ENCODE measurements around the gene UBN1.

Gene UBN1

DNA sequence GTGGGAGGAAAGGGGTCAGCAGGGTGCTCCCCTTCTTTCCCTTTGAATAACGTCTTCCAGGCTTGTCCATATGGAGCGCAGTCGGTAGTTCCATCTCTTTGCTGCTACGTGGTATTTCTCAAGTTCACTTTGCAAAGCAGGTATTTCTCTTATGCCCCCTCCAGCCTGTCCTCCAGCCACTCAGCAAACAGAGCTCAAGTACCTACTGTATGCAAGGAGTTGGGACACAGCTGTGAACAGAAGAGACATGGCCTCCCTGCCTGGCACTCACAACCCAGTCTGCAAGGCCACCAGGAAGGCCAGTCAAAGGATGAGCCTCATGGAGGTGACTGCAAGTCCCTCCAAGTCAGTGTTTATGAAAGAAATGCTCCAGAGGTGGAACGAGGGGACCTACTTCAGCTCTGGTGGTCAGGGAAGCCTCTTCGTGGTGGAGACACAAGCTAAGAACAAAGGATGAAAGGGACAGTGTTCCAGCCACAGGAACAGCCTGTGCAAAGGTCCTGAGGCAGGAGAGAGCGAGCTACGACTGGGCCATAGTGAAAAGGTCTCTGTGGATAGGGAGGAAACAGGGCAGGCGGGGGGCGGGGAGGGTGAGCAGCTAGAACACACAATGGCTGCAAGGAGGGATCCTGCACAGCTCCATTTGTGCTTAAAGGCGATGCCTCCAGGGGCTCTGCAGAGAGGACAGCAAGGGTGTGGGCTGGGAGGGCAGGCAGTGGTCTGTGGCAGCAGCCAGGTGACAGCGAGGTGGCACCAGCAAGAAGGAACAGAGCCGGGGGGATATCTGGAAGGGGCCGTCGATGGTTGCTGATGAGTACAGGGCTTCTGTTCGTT, 57.0 kb downstream of the UBN1 start:
- DNase-seq (ENCODE audit: low read depth, low spot score), result no peak
- Histone ChIP-seq H3K27ac (no peak overlapping the region), H3K4me3 (no peak overlapping the region), H3K9ac (ENCODE audit: insufficient read length) (no peak overlapping the region), H3K36me3 (ENCODE audit: insufficient read depth, low read length) (no peaks in the 10 kb centered on the region), H3K9me3 (ENCODE audit: low read depth, low read length) (no peaks in the 10 kb centered on the region)
- TF ChIP-seq POLR2AphosphoS5 (IDR thresholded peaks at IDR 0.05; ENCODE audit: borderline replicate concordance, low read depth, low read length) (no peak), EZH2 (IDR thresholded peaks at IDR 0.05) (no peak), FOXP2 (optimal IDR thresholded peaks at IDR 0.05; ENCODE audit: control extremely low read depth, extremely low read length, insufficient read depth) (no peak)

DNA sequence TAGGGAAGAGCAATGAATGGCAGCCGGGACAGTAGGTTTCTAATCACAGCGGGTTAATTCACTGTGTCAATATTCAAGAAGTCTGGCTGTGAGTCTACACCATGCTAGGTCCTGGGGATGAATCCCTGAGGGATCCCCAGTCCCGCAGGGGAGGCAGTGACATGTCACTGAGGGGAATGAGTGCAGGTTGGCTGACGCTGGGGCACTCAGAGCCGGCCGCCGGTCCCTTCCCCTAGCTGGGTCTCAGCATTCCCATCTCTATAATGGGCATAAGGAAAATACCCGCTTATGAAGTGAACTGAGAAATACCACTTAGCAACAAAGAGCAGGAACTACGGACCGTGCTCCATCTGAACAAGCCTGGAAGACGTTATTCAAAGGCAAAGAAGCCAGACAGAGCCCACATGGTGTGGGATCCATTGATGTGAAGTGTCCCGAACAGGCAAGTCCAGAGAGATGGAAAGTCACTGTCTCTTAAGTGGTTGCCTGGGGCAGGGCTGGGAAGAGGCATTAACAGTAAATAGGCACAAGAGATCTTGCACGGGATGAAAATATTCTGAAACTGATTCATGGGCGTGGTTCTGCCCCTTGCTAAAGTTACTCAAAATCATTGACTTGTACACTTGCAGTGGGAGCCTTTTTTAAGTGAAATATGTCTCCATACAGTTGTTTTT, 57.8 kb downstream of the UBN1 start:
- Histone ChIP-seq H3K9ac (ENCODE audit: insufficient read length) (no peak overlapping the region), H3K27ac (no peak overlapping the region), H3K36me3 (ENCODE audit: insufficient read depth, low read length) (no peaks in the 10 kb centered on the region), H3K9me3 (ENCODE audit: low read depth, low read length) (no peaks in the 10 kb centered on the region), H3K4me3 (no peak overlapping the region)
- DNase-seq (ENCODE audit: low read depth, low spot score), result no peak
- TF ChIP-seq POLR2AphosphoS5 (IDR thresholded peaks at IDR 0.05; ENCODE audit: borderline replicate concordance, low read depth, low read length) (no peak), EZH2 (IDR thresholded peaks at IDR 0.05) (no peak), FOXP2 (optimal IDR thresholded peaks at IDR 0.05; ENCODE audit: control extremely low read depth, extremely low read length, insufficient read depth) (no peak)

DNA sequence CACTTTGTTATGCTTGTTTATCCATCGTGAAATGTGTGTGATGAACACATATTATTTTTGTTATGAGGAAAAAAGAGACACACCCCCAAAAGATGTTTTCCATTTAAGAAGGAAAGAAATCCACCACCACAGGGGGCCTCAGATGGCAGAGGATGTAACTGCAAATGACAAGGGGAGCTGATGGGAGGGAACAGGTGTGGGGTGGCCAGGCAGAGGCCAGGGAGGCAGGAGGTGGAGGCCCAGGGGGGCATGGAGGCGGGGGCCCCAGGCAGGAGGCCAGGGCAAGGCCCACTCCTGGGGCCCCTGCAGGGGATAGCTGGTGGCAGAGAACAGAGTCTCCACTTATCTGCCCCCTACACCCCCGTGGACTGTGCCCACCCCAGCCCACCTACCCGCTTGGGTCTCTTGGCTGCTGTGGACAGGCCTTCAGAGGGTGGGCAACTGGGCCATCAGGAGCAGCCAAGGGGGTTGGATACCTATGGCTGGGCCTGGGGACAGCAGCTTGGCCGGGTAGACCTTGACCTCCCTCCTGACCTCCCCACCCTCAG, 61.6 kb downstream of the UBN1 start:
- DNase-seq (ENCODE audit: low read depth, low spot score), result no peak
- H3K36me3 ChIP-seq (ENCODE audit: insufficient read depth, low read length), result no peaks in the 10 kb centered on the region
- H3K27ac ChIP-seq, result no peak overlapping the region
- TF ChIP-seq EZH2 (IDR thresholded peaks at IDR 0.05) (no peak), FOXP2 (optimal IDR thresholded peaks at IDR 0.05; ENCODE audit: control extremely low read depth, extremely low read length, insufficient read depth) (no peak), POLR2AphosphoS5 (IDR thresholded peaks at IDR 0.05; ENCODE audit: borderline replicate concordance, low read depth, low read length) (no peak)
- H3K9me3 ChIP-seq (ENCODE audit: low read depth, low read length), result no peaks in the 10 kb centered on the region
- H3K4me3 ChIP-seq, result no peak overlapping the region
- no peak overlapping the region for H3K9ac ChIP-seq (ENCODE audit: insufficient read length)

GRCh38 chr16:4909825-4910224, 62.5 kb downstream of the UBN1 start:
- no peak for TF ChIP-seq EZH2 (IDR thresholded peaks at IDR 0.05)
- no peak for TF ChIP-seq FOXP2 (optimal IDR thresholded peaks at IDR 0.05; ENCODE audit: control extremely low read depth, extremely low read length, insufficient read depth)
- no peak for TF ChIP-seq POLR2AphosphoS5 (IDR thresholded peaks at IDR 0.05; ENCODE audit: borderline replicate concordance, low read depth, low read length)
- H3K36me3 ChIP-seq (ENCODE audit: insufficient read depth, low read length), result no peaks in the 10 kb centered on the region
- no peak overlapping the region for H3K9ac ChIP-seq (ENCODE audit: insufficient read length)
- no peak overlapping the region for H3K27ac ChIP-seq
- H3K9me3 ChIP-seq (ENCODE audit: low read depth, low read length), result no peaks in the 10 kb centered on the region
- no peak for DNase-seq (ENCODE audit: low read depth, low spot score)
- H3K4me3 ChIP-seq, result no peak overlapping the region

DNA sequence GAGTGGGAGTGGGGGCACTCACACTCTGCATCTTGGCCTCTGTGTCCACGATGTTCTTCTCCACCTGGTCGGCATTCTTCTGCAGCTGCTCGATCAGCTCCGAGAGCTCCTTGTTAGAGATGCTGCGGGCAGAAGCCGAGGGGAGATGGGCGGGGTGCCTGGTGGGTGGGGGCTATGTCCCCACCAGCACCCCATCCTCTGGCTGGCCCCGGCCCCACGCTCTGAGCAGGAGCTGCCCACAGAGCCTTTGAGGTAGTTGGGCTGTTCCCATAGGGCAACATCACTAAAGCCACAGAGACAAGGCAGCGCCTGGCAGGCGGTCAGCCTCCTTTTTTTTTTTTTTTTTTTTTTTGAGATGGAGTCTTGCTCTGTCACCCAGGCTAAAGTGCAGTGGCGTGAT, 63.5 kb downstream of the UBN1 start:
- H3K4me3 ChIP-seq, result no peak overlapping the region
- H3K36me3 ChIP-seq (ENCODE audit: insufficient read depth, low read length), result no peaks in the 10 kb centered on the region
- H3K9me3 ChIP-seq (ENCODE audit: low read depth, low read length), result no peaks in the 10 kb centered on the region
- no peak overlapping the region for H3K9ac ChIP-seq (ENCODE audit: insufficient read length)
- no peak overlapping the region for H3K27ac ChIP-seq
- no peak for DNase-seq (ENCODE audit: low read depth, low spot score)
- TF ChIP-seq POLR2AphosphoS5 (IDR thresholded peaks at IDR 0.05; ENCODE audit: borderline replicate concordance, low read depth, low read length) (no peak), EZH2 (IDR thresholded peaks at IDR 0.05) (no peak), FOXP2 (optimal IDR thresholded peaks at IDR 0.05; ENCODE audit: control extremely low read depth, extremely low read length, insufficient read depth) (no peak)

DNA sequence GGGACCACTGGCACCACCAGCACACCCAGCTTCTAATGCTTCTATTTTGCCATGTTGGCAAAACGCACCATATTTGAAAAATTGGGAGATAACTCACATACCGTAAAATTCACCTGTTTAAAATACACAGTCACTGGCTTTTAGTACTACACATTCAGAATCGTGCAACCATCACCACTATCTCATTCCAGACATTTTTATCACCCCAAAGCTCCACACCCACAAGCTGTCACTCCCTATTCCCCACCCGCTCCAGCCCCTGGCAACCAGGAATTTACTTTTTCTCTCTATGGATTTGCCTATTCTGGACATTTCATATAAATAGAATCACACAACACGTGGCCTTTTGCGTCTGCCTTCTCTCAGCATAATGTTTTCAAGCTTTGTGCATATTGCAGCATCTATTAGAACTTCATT, 64.7 kb downstream of the UBN1 start:
- no peaks in the 10 kb centered on the region for H3K36me3 ChIP-seq (ENCODE audit: insufficient read depth, low read length)
- H3K27ac ChIP-seq, result no peak overlapping the region
- TF ChIP-seq POLR2AphosphoS5 (IDR thresholded peaks at IDR 0.05; ENCODE audit: borderline replicate concordance, low read depth, low read length) (no peak), EZH2 (IDR thresholded peaks at IDR 0.05) (no peak), FOXP2 (optimal IDR thresholded peaks at IDR 0.05; ENCODE audit: control extremely low read depth, extremely low read length, insufficient read depth) (no peak)
- no peak overlapping the region for H3K9ac ChIP-seq (ENCODE audit: insufficient read length)
- no peaks in the 10 kb centered on the region for H3K9me3 ChIP-seq (ENCODE audit: low read depth, low read length)
- no peak for DNase-seq (ENCODE audit: low read depth, low spot score)
- no peak overlapping the region for H3K4me3 ChIP-seq

DNA sequence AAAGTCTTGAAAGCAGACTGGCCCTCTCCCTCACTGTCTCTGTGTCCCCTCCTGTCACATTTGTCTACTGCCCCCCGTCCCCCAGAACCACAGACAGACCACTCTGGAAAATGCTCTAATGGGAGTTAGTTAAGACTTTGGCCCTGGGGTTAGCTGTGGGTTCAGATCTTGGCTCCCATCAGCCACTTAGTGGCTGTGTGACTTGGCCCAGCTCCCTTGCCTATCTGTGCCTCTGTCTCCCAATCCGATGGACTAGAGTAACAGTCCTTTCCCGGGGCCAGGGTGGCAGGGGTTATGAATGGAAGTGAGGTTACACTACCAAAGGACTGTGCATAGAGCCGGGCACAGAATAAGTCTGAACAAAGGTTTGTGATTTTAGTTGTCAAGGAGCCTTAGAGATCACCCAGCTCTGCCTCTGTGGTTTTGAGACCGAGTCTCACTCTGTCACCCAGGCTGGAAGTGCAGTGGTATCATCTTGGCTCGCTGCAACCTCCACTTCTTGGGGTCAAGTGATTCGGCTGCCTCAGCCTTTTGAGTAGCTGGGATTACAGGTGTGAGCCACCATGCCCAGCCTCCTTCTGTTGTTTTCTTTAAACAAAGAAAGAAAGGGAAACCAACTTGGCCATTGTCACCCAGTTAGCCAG, 66.0 kb downstream of the UBN1 start:
- no peak for DNase-seq (ENCODE audit: low read depth, low spot score)
- no peak overlapping the region for H3K27ac ChIP-seq

More for the DNA sequence above, 66.0 kb downstream of the UBN1 start:
- Histone ChIP-seq H3K9ac (ENCODE audit: insufficient read length) (no peak overlapping the region), H3K36me3 (ENCODE audit: insufficient read depth, low read length) (no peaks in the 10 kb centered on the region), H3K4me3 (no peak overlapping the region), H3K9me3 (ENCODE audit: low read depth, low read length) (no peaks in the 10 kb centered on the region)
- TF ChIP-seq FOXP2 (optimal IDR thresholded peaks at IDR 0.05; ENCODE audit: control extremely low read depth, extremely low read length, insufficient read depth) (no peak), POLR2AphosphoS5 (IDR thresholded peaks at IDR 0.05; ENCODE audit: borderline replicate concordance, low read depth, low read length) (no peak), EZH2 (IDR thresholded peaks at IDR 0.05) (no peak)

All from SK-N-MC (cell line).